ENCODE data around the gene ZNF471.

DNA sequence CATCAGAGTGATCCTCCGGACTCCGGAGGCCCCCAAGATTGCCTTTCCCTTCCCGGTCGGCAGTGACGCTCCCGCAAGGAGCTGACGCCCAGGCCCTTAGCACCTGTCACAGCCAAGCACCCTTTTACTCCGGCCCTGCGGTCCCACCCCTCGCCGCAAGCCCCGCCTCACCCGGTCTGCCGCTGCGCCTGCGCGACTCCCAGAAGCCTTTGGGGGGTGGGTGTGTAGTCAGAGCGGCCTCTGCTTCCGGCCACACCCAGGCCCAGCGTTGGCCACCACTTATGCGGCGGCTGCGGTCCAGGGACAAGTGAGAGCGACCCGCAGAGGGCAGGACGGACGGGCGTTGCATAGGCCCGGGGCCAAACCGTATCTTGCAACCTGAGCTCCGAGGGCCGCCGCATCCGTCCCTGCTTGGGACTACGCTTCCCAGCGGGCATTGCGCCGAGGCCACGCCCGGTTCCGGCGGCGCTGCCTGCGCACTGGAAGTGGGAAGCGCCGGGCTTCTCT, 30.7 kb downstream of the ZNF471 start:
- no peak for TF ChIP-seq POLR2AphosphoS5 (IDR thresholded peaks at IDR 0.05; ENCODE audit: low read depth, low read length)
- TF ChIP-seq TAF1 (IDR thresholded peaks at IDR 0.05; ENCODE audit: borderline replicate concordance, low read depth, low read length) = no peak

Data from GM12892 (cell line).